GM21390 (cell line): ENCODE measurements around the gene OTUD5.
A peak's percentile ranks its signal among the peaks of the same experiment; 100 is the strongest.

Source experiments
- ATAC-seq: cut with Tn5 transposase; IDR thresholded peaks from one replicate; pipeline ENCODE4 v1.9.1; 2021; ENCODE audit not compliant: unreplicated experiment

The OTUD5 gene

GRCh38 chrX:48911412-48912182 is 45.8 kb downstream of the OTUD5 start, which contains the start of gene SLC35A2:
SLC35A2 (minus strand) TSS chrX:48911646; CDS start chrX:48911636, 10 bp downstream.
- ATAC-seq = peak; percentile 69

- no peak for ATAC-seq
Observed at GRCh38 chrX:48910926-48911411, 46.4 kb downstream of the OTUD5 start.

GRCh38 chrX:48909703-48910294 is 47.6 kb downstream of the OTUD5 start:
- no peak for ATAC-seq

- ATAC-seq = no peak
Observed at GRCh38 chrX:48908600-48908999, 48.8 kb downstream of the OTUD5 start.

GRCh38 chrX:48905090-48905790 is 52.2 kb downstream of the OTUD5 start:
- ATAC-seq = no peak

GRCh38 chrX:48904626-48905025 is 52.8 kb downstream of the OTUD5 start:
- ATAC-seq = no peak

- ATAC-seq = no peak
Observed at GRCh38 chrX:48904180-48904579, 53.2 kb downstream of the OTUD5 start.

- no peak for ATAC-seq
Observed at GRCh38 chrX:48903290-48903689, 54.1 kb downstream of the OTUD5 start.

GRCh38 chrX:48902776-48903175 is 54.6 kb downstream of the OTUD5 start:
- no peak for ATAC-seq

GRCh38 chrX:48902135-48902534 is 55.3 kb downstream of the OTUD5 start:
- ATAC-seq = no peak

- ATAC-seq = no peak
Observed at GRCh38 chrX:48901069-48901468, 56.3 kb downstream of the OTUD5 start.

- ATAC-seq = no peak
Observed at GRCh38 chrX:48899078-48899410, 58.4 kb downstream of the OTUD5 start.

GRCh38 chrX:48897625-48898306 is 59.6 kb downstream of the OTUD5 start, which contains the start of the genes PQBP1 and TIMM17B:
PQBP1 (plus strand) TSS chrX:48897930; CDS start chrX:48898510, 580 bp downstream.
TIMM17B (minus strand) TSS chrX:48897768; CDS start chrX:48897749, 19 bp downstream.
- ATAC-seq = peak; percentile 89

- no peak for ATAC-seq
Observed at GRCh38 chrX:48897157-48897624, 60.2 kb downstream of the OTUD5 start.

- no peak for ATAC-seq
Observed at GRCh38 chrX:48896611-48897011, 60.8 kb downstream of the OTUD5 start.

- no peak for ATAC-seq
Observed at GRCh38 chrX:48894891-48895290, 62.5 kb downstream of the OTUD5 start.

GRCh38 chrX:48893556-48894348 is 63.7 kb downstream of the OTUD5 start:
- no peak for ATAC-seq

- no peak for ATAC-seq
Observed at GRCh38 chrX:48892896-48893295, 64.5 kb downstream of the OTUD5 start.

GRCh38 chrX:48891402-48892288 is 65.8 kb downstream of the OTUD5 start:
- ATAC-seq = peak; percentile 80
